Calu3 (cell line): ENCODE measurements around the gene VTA1. TPM values are rescaled to one million over a fixed set of nuclear protein-coding genes. Genes with fewer than 3 reads are reported as not detected.
"Not testable (repeated sequence)": the region's sequence is repeated elsewhere in the genome, so short reads cannot be mapped to it uniquely, and the experiment has no call there.

Experiments used
- BruUV-seq: library from RNA; stranded (reverse); fragments of 400-500 nt; replicated peaks from 2 replicates; lab custom pipeline; 2021; lab: Mats Ljungman, UMichigan
- CTCF ChIA-PET: fragments of 300-600 bp; sonication (Branson Sonifier 250); formaldehyde crosslinking; loops from one replicate; lab custom pipeline; 2022; ENCODE audit warnings: antibody characterized with exemption; lab: Charles Lee
- DNase-seq: peaks from one replicate; pipeline ENCODE4 v3.0.0; 2022
- H3K27ac Mint-ChIP-seq: one replicate; pipeline ENCODE4 v1.8.0; 2022; ENCODE audit warnings: mixed read lengths; ENCODE audit not compliant: unreplicated experiment
- H3K27me3 Mint-ChIP-seq: one replicate; pipeline ENCODE4 v1.8.0; 2022; ENCODE audit warnings: mixed read lengths; ENCODE audit not compliant: unreplicated experiment
- H3K36me3 Mint-ChIP-seq: one replicate; pipeline ENCODE4 v1.8.0; 2022; ENCODE audit warnings: mild to moderate bottlenecking, moderate library complexity, mixed read lengths; ENCODE audit not compliant: insufficient read depth, unreplicated experiment
- H3K4me1 Mint-ChIP-seq: one replicate; pipeline ENCODE4 v1.8.0; 2022; ENCODE audit warnings: mild to moderate bottlenecking, low read depth, mixed read lengths; ENCODE audit not compliant: unreplicated experiment
- H3K4me3 Mint-ChIP-seq: one replicate; pipeline ENCODE4 v1.8.0; 2022; ENCODE audit warnings: mild to moderate bottlenecking, low read depth, moderate library complexity, mixed read lengths; ENCODE audit not compliant: unreplicated experiment
- H3K9me3 Mint-ChIP-seq: one replicate; pipeline ENCODE4 v1.8.0; 2022; ENCODE audit warnings: low read depth, mixed read lengths; ENCODE audit not compliant: unreplicated experiment
- CTCF ChIP-seq: fragments of 200-600 bp; IDR thresholded peaks from one replicate; pipeline ENCODE4 v1.8.0; 2022; ENCODE audit warnings: antibody characterized with exemption; ENCODE audit not compliant: unreplicated experiment
- intact Hi-C: fragments of 100-400 bp; cut with micrococcal nuclease; formaldehyde crosslinking; loops from one replicate; pipeline ENCODE4 v1.10.0; 2022; ENCODE audit not compliant: unreplicated experiment
- total RNA-seq: library from RNA; stranded (reverse); gene quantifications from 2 replicates; pipeline ENCODE4 v1.2.3, GENCODE V29; 2022

Gene VTA1
- total RNA-seq, 1 experiment from 2014 or later, result 35.5 TPM

DNA sequence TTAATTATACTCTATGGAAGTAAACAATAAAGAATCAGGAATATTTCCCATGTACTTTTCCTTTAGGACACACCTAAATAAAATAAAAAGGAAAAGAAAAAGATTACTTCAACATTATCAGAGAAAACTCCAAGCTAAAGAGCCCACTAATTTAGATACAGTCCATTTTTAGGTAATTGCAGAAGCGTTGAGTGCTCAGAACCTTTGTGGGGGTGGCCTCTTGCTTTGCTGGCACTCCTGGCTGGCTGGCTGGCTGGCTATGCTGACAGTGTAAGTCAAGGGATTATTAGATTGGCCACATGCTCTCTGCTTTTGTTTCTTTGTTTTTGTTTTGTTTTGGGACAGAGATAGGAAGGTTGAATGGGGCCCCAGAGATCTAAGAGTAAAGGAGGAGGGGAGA lies 14.4 kb upstream of the VTA1 start, which contains the start of gene GJE1:
Gene GJE1 (plus strand): TSS at position 301 of the 400 bp plus-strand sequence. CDS start 234 bp downstream, outside the sequence.
- no peak for TF ChIP-seq CTCF
- Mint-ChIP-seq H3K4me3 (no peak within 1 kb of the TSS), H3K27me3 (no peaks in the 10 kb centered on the region), H3K27ac (no peak within 1 kb of the TSS), H3K36me3 (no peaks in the 10 kb centered on the region), H3K4me1 (no peaks in the 10 kb centered on the region), H3K9me3 (no peaks in the 10 kb centered on the region)
- no TSS peak for BruUV-seq
- no peak for DNase-seq
- CTCF ChIA-PET, result no interaction called here
- intact Hi-C loops, result no loop called here

DNA sequence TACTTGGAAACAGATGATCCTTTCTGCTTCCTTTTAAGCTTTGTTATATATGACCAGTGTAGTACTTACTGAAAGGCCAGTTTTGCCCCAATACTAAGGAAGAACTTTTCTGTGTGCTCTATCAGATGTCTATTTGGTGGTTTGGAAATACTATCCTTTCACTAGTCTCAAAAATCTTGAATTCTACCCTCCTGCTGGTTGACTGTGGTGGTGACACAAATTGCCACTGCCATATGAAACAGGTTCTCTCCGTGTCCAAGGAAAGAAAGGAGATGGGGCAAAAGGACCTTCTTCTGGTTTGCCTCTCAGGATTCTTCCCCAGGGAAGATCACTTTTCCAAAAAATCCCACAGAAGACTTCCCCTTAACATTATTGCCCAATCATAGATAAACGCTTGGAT lies 8.2 kb upstream of the VTA1 start:
- H3K27ac Mint-ChIP-seq, result no peak overlapping the region
- TF ChIP-seq CTCF, result no peak
- CTCF ChIA-PET, result no interaction called here

GRCh38 chr6:142141531-142141930 lies 5.5 kb upstream of the VTA1 start:
- H3K4me3 Mint-ChIP-seq, CTCF ChIA-PET, H3K27me3 Mint-ChIP-seq, H3K27ac Mint-ChIP-seq, BruUV-seq, H3K9me3 Mint-ChIP-seq, H3K4me1 Mint-ChIP-seq, H3K36me3 Mint-ChIP-seq, intact Hi-C loops, DNase-seq: not testable (repeated sequence)

More for the DNA sequence above, 8.2 kb upstream of the VTA1 start:
- BruUV-seq, result no TSS peak
- Mint-ChIP-seq H3K4me1 (no peaks in the 10 kb centered on the region), H3K27me3 (no peaks in the 10 kb centered on the region), H3K4me3 (no peak overlapping the region), H3K36me3 (no peaks in the 10 kb centered on the region), H3K9me3 (no peaks in the 10 kb centered on the region)
- no peak for DNase-seq
- intact Hi-C loops, result no loop called here

DNA sequence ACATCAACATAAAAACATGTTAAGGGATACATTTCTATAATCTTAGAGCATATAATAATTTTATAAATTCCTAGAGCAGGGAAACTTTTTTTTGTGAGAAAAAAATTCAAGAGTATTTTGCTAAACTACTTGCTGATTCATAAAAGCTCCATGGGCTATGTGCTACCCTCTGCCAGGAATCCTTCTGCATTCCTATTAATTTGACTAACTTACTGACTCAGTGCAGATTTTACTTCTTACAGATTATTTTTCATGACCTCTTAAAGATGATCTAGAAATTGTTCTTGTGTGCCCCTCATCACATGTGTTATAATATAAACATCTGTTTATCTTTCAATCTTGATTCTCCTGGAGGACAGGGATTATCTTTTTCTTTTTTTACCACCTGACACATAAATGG lies 5.7 kb downstream of the VTA1 start:
- intact Hi-C loops, result no loop called here
- Mint-ChIP-seq H3K27ac (no peak overlapping the region), H3K36me3 (no peaks in the 10 kb centered on the region), H3K4me1 (peaks cover 19% of the 10 kb centered on the region), H3K27me3 (no peaks in the 10 kb centered on the region), H3K9me3 (no peaks in the 10 kb centered on the region), H3K4me3 (no peak overlapping the region)
- no TSS peak for BruUV-seq
- no peak for TF ChIP-seq CTCF
- CTCF ChIA-PET, result no interaction called here
- DNase-seq, result no peak

- no peaks in the 10 kb centered on the region for H3K36me3 Mint-ChIP-seq
- no peak for TF ChIP-seq CTCF
- no peak for DNase-seq
- intact Hi-C loops, result no loop called here
- peaks cover 17% of the 10 kb centered on the region for H3K4me1 Mint-ChIP-seq
- no TSS peak for BruUV-seq
- CTCF ChIA-PET, result no interaction called here
- H3K9me3 Mint-ChIP-seq, result no peaks in the 10 kb centered on the region
- no peaks in the 10 kb centered on the region for H3K27me3 Mint-ChIP-seq
- H3K27ac Mint-ChIP-seq, result no peak overlapping the region
- no peak overlapping the region for H3K4me3 Mint-ChIP-seq
Measured at GRCh38 chr6:142153196-142153595, 6.1 kb downstream of the VTA1 start.
